A375 (cell line): ENCODE measurements around the gene LRRC61. TPM values are rescaled to one million over a fixed set of nuclear protein-coding genes. Genes with fewer than 3 reads are reported as not detected.

ENCODE experiments used
- total RNA-seq: library from RNA; depleted of rRNA; stranded (reverse); fragments of >200 nt; shearing (Covaris generic); gene quantifications from 2 replicates; pipeline ENCODE4 v1.2.3, GENCODE V29; 2014; rRNA removed

The LRRC61 gene, protein sequence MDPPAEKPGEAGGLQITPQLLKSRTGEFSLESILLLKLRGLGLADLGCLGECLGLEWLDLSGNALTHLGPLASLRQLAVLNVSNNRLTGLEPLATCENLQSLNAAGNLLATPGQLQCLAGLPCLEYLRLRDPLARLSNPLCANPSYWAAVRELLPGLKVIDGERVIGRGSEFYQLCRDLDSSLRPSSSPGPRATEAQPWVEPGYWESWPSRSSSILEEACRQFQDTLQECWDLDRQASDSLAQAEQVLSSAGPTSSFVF
- not detected in 2 replicates for total RNA-seq

GRCh38 chr7:150322833-150323681, at the start of gene LRRC61, which contains the start of gene ACTR3C:
Gene LRRC61 (plus strand): TSS chr7:150323355. CDS start chr7:150336862, 13,507 bp downstream.
Gene ACTR3C (minus strand): TSS chr7:150323545. CDS start chr7:150295296, 28,249 bp downstream.

GRCh38 chr7:150341263-150342120, 18.3 kb downstream of the LRRC61 start, which contains the start of gene RARRES2:
Gene RARRES2 (minus strand): TSS chr7:150341629. CDS start chr7:150340609, 1,020 bp downstream.

GRCh38 chr7:150368096-150368883, 45.1 kb downstream of the LRRC61 start, which contains the start of gene REPIN1:
Gene REPIN1 (plus strand): TSS chr7:150368822. CDS start chr7:150369712, 890 bp downstream.

GRCh38 chr7:150378853-150379440, 55.8 kb downstream of the LRRC61 start, which contains the start of gene ZNF775:
Gene ZNF775 (plus strand): TSS chr7:150379330. CDS start chr7:150388471, 9,141 bp downstream.

Other genes starting within 250 kb of the LRRC61 start
- gene ACTR3C, start 190 bp downstream of the LRRC61 start, total RNA-seq, result not detected in 2 replicates
- gene RARRES2, start 18.3 kb downstream of the LRRC61 start, total RNA-seq, result not detected in 2 replicates
- gene REPIN1, start 45.5 kb downstream of the LRRC61 start, total RNA-seq, result 86.5 and 91.9 TPM in 2 replicates
- 3.1 and 3.8 TPM in 2 replicates for gene ZNF775, start 56.0 kb downstream of the LRRC61 start, total RNA-seq
- gene GIMAP8, start 127.3 kb downstream of the LRRC61 start, total RNA-seq, result not detected in 2 replicates
- gene GIMAP7, start 191.5 kb downstream of the LRRC61 start, total RNA-seq, result not detected in 2 replicates
- gene GIMAP4, start 244.0 kb downstream of the LRRC61 start, total RNA-seq, result 0.15 TPM in 1 of 2 replicates, not detected in the other